ENCODE data around the gene PDCD7. TPM values are rescaled to one million over a fixed set of nuclear protein-coding genes. Genes with fewer than 3 reads are reported as not detected.

PDCD7 gene
- polyA plus RNA-seq, 2 of the 4 experiments (the other 2 are of a cell fraction): 19.0 to 23.7 TPM

DNA sequence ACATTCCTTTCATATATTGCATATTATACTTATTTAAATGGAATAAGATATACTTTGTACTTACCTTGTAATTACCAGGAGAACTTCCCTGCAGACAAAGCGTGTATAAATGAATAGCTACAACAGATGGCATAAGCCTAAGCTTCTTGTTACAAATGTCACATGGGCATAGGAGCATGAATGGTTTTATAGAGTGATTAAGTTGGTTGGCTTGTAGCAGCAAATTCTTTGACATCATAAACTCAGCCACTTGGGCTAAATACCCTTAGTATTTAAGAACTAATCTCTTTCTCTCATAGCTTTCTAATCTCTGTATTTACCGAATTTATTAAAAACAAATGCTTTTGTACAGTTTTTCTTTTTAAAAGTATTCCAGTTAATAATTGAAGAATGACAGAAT is 18.5 kb downstream of the PDCD7 start, which contains the start of gene UBAP1L:
TSS of gene UBAP1L (minus strand) at position 115 of the 400 bp plus-strand sequence. CDS start 8,985 bp downstream, outside the sequence.
- ATAC-seq (no peak), DNase-seq (ENCODE audit: low read depth in 1 of 2, low spot score in 1 of 2) (no peak), FAIRE-seq (no peak)
- ChIA-PET CTCF (interaction anchor here (1.1 to 3.4 kb wide), 11 partner anchors 8 to 81 kb away, joined by 3 to 23 read pairs (median 4); no protein-coding TSS in a partner anchor), POLR2A (interaction anchor here (1.2 kb wide), 1 partner anchor 70 kb away, joined by 3 read pairs; the partner anchor contains the start of gene CLPX)
- no peaks in the 10 kb centered on the region for H3K4me1 ChIP-seq
- no peaks in the 10 kb centered on the region for H3K9me3 ChIP-seq
- H3K27ac ChIP-seq: no peak within 1 kb of the TSS
- TF ChIP-seq NPAS2 (CRISPR knock-in tag; IDR thresholded peaks at IDR 0.05; ENCODE audit: borderline replicate concordance): no peak
- TF ChIP-seq RCOR1 (IDR thresholded peaks at IDR 0.05; ENCODE audit: low read depth, low read length): no peak
- no peak for TF ChIP-seq KDM1A (IDR thresholded peaks at IDR 0.05; ENCODE audit: low read depth)
- TF ChIP-seq NR3C1 (IDR thresholded peaks at IDR 0.05): no peak
- TF ChIP-seq, protein P1, sequence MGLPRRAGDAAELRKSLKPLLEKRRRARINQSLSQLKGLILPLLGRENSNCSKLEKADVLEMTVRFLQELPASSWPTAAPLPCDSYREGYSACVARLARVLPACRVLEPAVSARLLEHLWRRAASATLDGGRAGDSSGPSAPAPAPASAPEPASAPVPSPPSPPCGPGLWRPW (IDR thresholded peaks at IDR 0.05): no peak
- no peak for TF ChIP-seq FOXS1 (CRISPR knock-in tag; IDR thresholded peaks at IDR 0.05)
- no peak for TF ChIP-seq SMC3 (IDR thresholded peaks at IDR 0.05)
- no peak for TF ChIP-seq ESRRA (IDR thresholded peaks at IDR 0.05; ENCODE audit: borderline replicate concordance, low read length)
- no peak for TF ChIP-seq HOXB5 (CRISPR knock-in tag; IDR thresholded peaks at IDR 0.05)
- TF ChIP-seq RARB (CRISPR knock-in tag; IDR thresholded peaks at IDR 0.05): no peak
- TF ChIP-seq POLR2AphosphoS2 (conservative IDR thresholded peaks at IDR 0.05; ENCODE audit: low read length): no peak
- no peak for TF ChIP-seq ZSCAN20 (CRISPR knock-in tag; IDR thresholded peaks at IDR 0.05)
- TF ChIP-seq CHD4 (IDR thresholded peaks at IDR 0.05; ENCODE audit: borderline replicate concordance): no peak
- TF ChIP-seq, protein P2, sequence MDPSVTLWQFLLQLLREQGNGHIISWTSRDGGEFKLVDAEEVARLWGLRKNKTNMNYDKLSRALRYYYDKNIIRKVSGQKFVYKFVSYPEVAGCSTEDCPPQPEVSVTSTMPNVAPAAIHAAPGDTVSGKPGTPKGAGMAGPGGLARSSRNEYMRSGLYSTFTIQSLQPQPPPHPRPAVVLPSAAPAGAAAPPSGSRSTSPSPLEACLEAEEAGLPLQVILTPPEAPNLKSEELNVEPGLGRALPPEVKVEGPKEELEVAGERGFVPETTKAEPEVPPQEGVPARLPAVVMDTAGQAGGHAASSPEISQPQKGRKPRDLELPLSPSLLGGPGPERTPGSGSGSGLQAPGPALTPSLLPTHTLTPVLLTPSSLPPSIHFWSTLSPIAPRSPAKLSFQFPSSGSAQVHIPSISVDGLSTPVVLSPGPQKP (IDR thresholded peaks at IDR 0.05; ENCODE audit: low read depth, low read length): no peak
- no peak for TF ChIP-seq CBX8 (IDR thresholded peaks at IDR 0.05)
- TF ChIP-seq, protein P3, sequence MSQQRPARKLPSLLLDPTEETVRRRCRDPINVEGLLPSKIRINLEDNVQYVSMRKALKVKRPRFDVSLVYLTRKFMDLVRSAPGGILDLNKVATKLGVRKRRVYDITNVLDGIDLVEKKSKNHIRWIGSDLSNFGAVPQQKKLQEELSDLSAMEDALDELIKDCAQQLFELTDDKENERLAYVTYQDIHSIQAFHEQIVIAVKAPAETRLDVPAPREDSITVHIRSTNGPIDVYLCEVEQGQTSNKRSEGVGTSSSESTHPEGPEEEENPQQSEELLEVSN (IDR thresholded peaks at IDR 0.05; ENCODE audit: borderline replicate concordance, low read depth): no peak
- TF ChIP-seq GATA3 (IDR thresholded peaks at IDR 0.05; ENCODE audit: borderline replicate concordance): no peak
- H3K4me2 ChIP-seq: no peak within 1 kb of the TSS
- H3K4me3 ChIP-seq: no peak within 1 kb of the TSS
- WGBS (ENCODE audit: missing lambda C conversion rate): 88% methylated on average over 2 of the region's 2 CpGs

- no peak for FAIRE-seq
- POLR2A ChIA-PET: no interaction called here
Observed at GRCh38 chr15:65110676-65111292, 22.8 kb downstream of the PDCD7 start.

More at GRCh38 chr15:65110676-65111292, 22.8 kb downstream of the PDCD7 start:
- TF ChIP-seq NFE2L2 (conservative IDR thresholded peaks at IDR 0.05; ENCODE audit: low read length) (no peak), NR3C1 (IDR thresholded peaks at IDR 0.05) (no peak), RCOR1 (IDR thresholded peaks at IDR 0.05; ENCODE audit: low read depth, low read length) (no peak), ATOH8 (CRISPR knock-in tag; IDR thresholded peaks at IDR 0.05; ENCODE audit: low read depth) (no peak), CHD4 (IDR thresholded peaks at IDR 0.05; ENCODE audit: borderline replicate concordance) (no peak), RFX5 (IDR thresholded peaks at IDR 0.05) (no peak), HOXB13 (CRISPR knock-in tag; IDR thresholded peaks at IDR 0.05; ENCODE audit: low read depth) (no peak), ZFP36 (IDR thresholded peaks at IDR 0.05; ENCODE audit: borderline replicate concordance, partially characterized antibody) (no peak), PHF8 (IDR thresholded peaks at IDR 0.05; ENCODE audit: borderline replicate concordance, low read depth) (no peak), TP53 (CRISPR knock-in tag; IDR thresholded peaks at IDR 0.05) (no peak), GATA3 (IDR thresholded peaks at IDR 0.05; ENCODE audit: borderline replicate concordance) (no peak), MYC (IDR thresholded peaks at IDR 0.05; ENCODE audit: borderline replicate concordance, low read length) (no peak)
- no peak overlapping the region for H3K27ac ChIP-seq
- no peaks in the 10 kb centered on the region for H3K4me1 ChIP-seq
- ATAC-seq (peak in 1 of 2 experiments; percentile 43; a peak in 2 of 6 replicates), DNase-seq (ENCODE audit: low read depth in 1 of 2, low spot score in 1 of 2) (no peak)
- WGBS (ENCODE audit: missing lambda C conversion rate): 93% methylated on average over 3 of the region's 3 CpGs
- H3K9me3 ChIP-seq: no peaks in the 10 kb centered on the region
- no peak overlapping the region for H3K4me2 ChIP-seq
- CTCF ChIA-PET: interaction anchor here (0.9 to 3.3 kb wide), 4 partner anchors 10 to 77 kb away, joined by 3 to 24 read pairs (median 4); no protein-coding TSS in a partner anchor
- no peak overlapping the region for H3K4me3 ChIP-seq
